ENCODE data around the gene NSMCE1. TPM values are rescaled to one million over a fixed set of nuclear protein-coding genes. Genes with fewer than 3 reads are reported as not detected.

Gene NSMCE1
- total RNA-seq, 1 donor from 2014 or later, result 93.9 TPM

DNA sequence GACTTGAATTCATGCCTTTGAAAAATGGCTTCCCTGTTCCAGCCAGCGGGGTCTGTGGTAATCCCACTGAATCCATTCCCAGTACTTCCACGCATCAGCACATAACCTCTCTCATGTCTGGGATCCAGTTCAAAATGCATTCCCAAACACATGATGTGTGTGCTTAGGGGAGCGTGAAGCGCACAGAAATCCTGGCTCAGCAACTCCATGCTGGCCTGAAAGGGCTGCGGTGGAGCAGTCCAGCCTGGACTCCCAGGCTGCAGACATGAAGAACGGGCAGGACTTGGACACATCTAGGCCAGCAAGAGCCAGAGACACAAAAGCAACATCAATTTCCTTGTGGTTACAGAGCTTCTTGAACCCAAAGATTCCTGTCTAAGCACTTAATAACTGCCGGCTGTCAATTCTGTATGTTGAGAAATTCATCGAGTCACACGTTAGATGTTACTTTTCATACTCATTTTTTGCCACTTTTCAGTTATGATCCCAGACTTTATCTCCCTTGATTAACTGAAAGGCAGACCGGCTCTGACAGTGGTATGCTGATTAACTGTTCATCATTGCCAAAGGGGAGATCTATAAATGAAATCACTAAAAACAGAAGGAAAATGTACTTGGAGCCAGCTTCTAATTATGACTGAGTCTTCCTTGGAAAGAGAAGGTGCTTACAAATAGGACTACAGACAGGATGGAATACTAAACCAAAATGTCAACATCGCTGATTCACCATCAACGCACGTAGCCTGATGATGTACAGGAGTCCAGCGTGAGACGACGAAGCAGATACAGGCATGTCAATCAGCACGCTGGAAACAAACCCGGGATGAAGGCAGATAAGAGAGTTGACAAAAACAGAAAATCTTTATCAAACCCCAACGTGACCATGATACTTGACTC lies 23.0 kb downstream of the NSMCE1 start:
- intact Hi-C loops (cut with micrococcal nuclease), result loop anchor here (1.0 kb wide), 2 partner anchors 8 to 9 kb away; no protein-coding TSS in a partner anchor

GRCh38 chr16:27244363-27244755 lies 24.2 kb downstream of the NSMCE1 start:
- intact Hi-C loops (cut with micrococcal nuclease), result no loop called here

DNA sequence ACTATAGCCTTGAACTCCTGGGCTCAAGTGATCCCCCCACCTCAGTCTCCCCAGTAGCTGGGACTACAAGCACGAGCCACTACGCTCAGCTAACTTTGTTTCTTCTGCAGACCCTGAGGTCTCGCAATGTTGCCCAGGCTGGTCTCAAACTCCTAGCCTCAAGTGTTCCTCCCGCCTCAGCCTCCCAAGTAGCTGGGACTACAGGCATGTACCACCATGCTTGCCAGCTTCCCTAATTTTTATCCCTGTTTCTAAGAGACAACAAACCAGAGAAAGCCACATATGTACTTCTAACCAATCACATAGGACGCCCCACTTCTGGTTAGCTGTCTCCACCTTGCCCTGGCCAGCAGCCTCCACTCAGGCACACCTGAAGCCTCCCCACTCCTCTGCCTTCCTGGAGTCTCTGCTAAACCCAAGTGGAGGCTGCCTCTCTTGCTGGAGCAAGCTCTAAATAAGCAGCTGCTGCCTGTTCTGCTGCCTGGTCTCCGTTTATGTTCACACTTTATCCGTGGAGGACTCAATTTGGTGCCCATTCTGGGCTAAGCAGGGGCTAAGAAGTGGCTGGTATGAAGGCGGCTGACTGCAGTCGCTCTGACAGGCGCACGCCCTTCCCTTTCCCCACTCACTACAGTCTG lies 24.7 kb downstream of the NSMCE1 start:
- intact Hi-C loops (cut with micrococcal nuclease), result no loop called here

DNA sequence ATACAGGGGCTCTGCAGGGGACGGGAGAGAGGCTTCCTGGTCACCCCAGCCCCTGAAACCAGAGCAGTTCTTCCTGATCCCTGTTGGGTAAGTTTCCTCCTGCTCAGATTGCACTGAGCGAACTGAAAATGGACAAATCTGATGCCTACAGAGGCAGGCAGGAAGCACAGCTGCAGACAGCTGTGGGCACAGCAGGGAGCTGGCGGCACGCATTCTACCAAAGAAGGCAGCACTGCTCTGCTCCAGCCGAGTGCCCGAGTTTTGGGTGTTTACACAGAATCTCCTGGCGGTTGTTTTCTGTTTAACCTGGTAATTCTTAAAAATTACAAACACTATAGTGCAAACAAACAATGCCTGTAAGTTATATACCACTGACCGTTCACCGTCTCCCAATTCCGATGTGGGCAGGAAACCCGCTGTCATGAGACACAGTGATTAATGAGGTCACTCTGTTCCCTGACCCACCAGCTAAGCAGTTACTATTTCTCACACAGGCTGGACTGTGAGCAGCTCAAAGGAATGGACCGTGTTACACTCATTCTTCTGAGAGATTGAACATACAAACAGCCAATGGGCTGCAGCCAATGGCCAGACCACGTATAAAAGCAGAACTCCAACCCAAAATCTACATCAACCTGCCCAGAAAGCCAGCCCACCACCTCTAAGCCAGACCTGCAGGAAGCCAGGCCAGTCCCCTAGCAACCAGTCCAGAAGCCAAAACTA lies 25.5 kb downstream of the NSMCE1 start:
- intact Hi-C loops (cut with micrococcal nuclease), result no loop called here

DNA sequence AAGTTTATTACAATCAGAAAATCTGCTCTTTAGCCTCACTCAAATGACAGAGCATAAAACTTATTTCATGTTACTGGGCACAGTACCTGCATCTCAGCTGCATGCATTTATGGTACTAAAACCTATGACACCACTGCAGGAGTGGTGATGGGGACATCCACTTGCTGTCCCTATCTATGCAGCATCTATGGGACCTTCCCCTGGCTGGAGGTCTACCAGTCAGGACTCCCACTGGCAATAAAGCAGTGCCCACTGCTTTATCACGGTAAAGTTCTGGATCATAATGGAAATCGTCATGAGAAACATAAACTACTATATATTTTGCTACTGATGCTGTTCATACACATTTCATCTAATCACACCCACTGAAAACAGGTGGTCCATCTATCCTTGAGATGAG lies 26.2 kb downstream of the NSMCE1 start:
- intact Hi-C loops (cut with micrococcal nuclease), result no loop called here

GRCh38 chr16:27241658-27242057 lies 26.9 kb downstream of the NSMCE1 start:
- intact Hi-C loops (cut with micrococcal nuclease), result no loop called here

GRCh38 chr16:27240948-27241531 lies 27.5 kb downstream of the NSMCE1 start:
- intact Hi-C loops (cut with micrococcal nuclease), result no loop called here

GRCh38 chr16:27239906-27240655 lies 28.5 kb downstream of the NSMCE1 start:
- intact Hi-C loops (cut with micrococcal nuclease), result no loop called here

DNA sequence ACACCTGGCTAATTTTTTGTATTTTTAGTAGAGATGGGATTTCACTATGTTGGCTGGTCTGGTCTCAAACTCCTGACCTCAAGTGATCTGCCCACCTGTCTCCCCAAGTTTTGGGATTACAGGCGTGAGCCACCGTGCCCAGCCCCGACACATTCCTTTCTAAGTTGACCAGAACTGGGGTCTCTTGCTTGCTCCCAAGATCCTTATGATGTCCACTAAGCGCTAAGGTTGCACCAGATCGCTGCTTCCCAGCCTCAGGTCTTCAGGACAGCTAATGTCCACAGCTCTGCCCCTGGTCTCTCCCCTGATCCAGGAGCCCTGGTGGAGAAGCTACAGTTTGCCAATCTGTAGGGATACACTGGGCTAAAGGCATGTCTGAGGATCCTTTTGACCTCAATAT lies 29.5 kb downstream of the NSMCE1 start:
- intact Hi-C loops (cut with micrococcal nuclease), result no loop called here

DNA sequence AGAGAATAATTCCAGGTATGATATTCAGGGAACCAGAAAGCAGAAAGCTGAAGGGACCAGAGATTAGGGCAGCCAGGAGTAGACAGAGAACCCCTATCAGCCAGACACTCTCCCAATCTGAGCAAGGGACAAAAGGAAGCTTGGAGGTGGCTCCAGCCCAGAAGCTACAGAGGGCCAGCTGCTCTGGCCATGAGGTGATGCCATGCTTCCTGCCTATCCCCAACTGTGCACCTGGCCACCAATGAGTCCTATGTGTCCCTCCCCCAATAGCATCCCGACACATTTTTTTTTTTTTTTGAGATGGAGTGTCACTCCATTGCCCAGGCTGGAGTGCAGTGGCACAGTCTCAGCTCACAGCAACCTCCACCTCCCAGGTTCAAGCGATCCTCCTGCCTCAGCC lies 30.0 kb downstream of the NSMCE1 start:
- intact Hi-C loops (cut with micrococcal nuclease), result no loop called here

- intact Hi-C loops (cut with micrococcal nuclease), result no loop called here
Observed at GRCh38 chr16:27238016-27238587, 30.5 kb downstream of the NSMCE1 start.

GRCh38 chr16:27237219-27238015 lies 31.2 kb downstream of the NSMCE1 start:
- intact Hi-C loops (cut with micrococcal nuclease), result loop anchor here (1.0 kb wide), 1 partner anchor 9 kb away; no protein-coding TSS in a partner anchor

- intact Hi-C loops (cut with micrococcal nuclease), result loop anchor here (1.0 kb wide), 1 partner anchor 10 kb away; no protein-coding TSS in a partner anchor
Observed at GRCh38 chr16:27236635-27237218, 31.8 kb downstream of the NSMCE1 start.

- intact Hi-C loops (cut with micrococcal nuclease), result loop anchor here (1.0 to 2.0 kb wide), 14 partner anchors 18 to 1398 kb away; partner anchors contain the start of genes IL21R, KDM8 and NSMCE1
Observed at GRCh38 chr16:27235938-27236245, 32.7 kb downstream of the NSMCE1 start.

DNA sequence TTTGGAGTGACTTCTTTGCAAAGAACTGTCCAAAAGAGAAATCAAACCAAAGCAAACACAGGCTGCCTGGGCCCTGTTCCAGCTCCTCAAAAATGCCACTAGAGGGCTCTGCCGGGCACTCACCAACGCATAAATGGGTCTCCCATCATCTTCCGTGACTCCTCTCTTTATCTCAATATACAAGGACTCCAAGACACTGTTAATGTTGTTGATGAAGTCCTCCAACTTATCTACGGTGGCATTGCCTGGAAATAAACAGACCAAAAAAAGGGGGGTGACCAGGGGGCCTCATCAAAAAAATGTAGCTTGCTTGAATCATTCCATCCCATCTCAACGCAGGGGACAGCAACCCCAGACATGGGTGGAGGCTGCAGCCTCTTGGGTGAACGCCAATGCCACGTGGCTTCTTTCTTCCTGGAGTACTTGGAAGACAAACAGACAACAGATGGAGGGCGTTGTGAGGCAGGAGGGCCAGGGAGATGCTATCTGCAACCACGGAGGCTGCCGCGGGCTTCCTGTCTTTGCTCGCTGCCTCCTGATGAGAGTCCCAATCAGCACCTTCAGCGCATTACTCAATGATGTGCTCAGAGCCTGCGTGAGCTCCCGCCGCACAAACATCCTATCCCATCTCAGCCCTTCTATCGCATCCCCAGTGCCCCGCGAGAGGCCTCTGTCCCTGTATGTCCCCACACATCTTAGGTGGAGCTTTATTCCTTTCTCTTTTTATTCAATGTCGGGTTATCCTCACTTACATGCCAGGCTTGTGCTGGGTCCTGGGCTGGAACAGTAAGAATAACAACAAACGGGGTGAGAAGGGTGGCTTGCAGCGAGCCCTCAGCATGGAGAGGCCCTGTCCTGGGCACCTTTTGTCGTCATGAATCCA lies 33.3 kb downstream of the NSMCE1 start:
- intact Hi-C loops (cut with micrococcal nuclease), result loop anchor here (1.0 to 2.0 kb wide), 14 partner anchors 19 to 1397 kb away; partner anchors contain the start of genes IL21R, KDM8 and NSMCE1

DNA sequence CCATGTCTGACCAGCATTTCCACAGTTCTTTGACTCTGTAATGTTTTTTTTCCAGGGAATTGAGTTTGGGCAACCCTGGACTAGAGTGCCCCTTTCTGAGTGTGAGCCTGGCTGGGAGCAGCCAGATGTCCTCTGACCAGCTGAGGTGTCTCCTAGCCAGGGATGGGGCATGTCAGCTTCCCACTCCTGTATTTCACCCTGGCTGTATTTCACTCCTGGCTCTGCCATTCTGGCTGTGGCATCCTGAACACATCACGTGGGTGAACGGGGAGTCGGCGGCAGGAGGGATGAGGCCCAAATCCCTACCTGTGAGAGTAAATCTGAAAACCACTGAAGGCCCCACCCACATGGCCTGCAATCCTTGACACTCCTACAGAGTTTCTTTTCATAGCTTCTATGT lies 34.0 kb downstream of the NSMCE1 start:
- intact Hi-C loops (cut with micrococcal nuclease), result loop anchor here (1.0 to 2.0 kb wide), 14 partner anchors 20 to 1396 kb away; partner anchors contain the start of genes IL21R, KDM8 and NSMCE1

DNA sequence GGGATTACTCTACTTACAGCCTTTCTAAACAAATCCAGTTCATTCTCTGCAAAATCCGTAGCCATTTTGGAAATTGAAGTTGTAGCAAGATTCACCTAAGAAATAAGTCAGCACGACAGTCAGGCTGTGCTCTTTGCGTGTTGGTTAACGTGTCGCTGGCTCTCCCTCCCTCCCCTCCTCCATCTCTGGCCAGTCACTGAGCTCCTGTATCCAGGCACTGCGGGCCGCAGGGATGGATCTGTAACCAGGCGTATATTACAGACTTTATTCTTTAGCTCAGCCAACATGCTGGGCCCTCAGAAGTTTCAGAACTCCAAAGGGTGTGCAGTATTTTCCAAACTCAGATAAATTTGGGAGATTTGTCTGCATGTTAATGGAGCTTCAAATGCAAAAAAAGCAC lies 34.4 kb downstream of the NSMCE1 start:
- intact Hi-C loops (cut with micrococcal nuclease), result loop anchor here (2.0 kb wide), 1 partner anchor 85 kb away; no protein-coding TSS in a partner anchor

- intact Hi-C loops (cut with micrococcal nuclease), result loop anchor here (2.0 kb wide), 1 partner anchor 85 kb away; no protein-coding TSS in a partner anchor
Observed at GRCh38 chr16:27233731-27234130, 34.8 kb downstream of the NSMCE1 start.
